Measurements from ENCODE around the gene YARS1.
A peak's percentile ranks its signal among the peaks of the same experiment; 100 is the strongest.
"Not testable (repeated sequence)": the region's sequence is repeated elsewhere in the genome, so short reads cannot be mapped to it uniquely, and the experiment has no call there.

YARS1 gene

GRCh38 chr1:32817815-32818786, 943 bp upstream of the YARS1 start:
- DNase-seq (ENCODE audit: low read depth in 2 of 2) = peak in 1 of 2 experiments; percentile 28

GRCh38 chr1:32816676-32817158, 441 bp downstream of the YARS1 start:
- no peak for DNase-seq (ENCODE audit: low read depth in 2 of 2)

- DNase-seq (ENCODE audit: low read depth in 2 of 2) = no peak
Observed at GRCh38 chr1:32813941-32814739, 3.0 kb downstream of the YARS1 start.

GRCh38 chr1:32811917-32812316, 5.2 kb downstream of the YARS1 start:
- DNase-seq (ENCODE audit: low read depth in 2 of 2) = no peak

- DNase-seq (ENCODE audit: low read depth in 2 of 2) = no peak
Observed at GRCh38 chr1:32811265-32811664, 5.9 kb downstream of the YARS1 start.

- no peak for DNase-seq (ENCODE audit: low read depth in 2 of 2)
Observed at GRCh38 chr1:32810358-32810757, 6.8 kb downstream of the YARS1 start.

GRCh38 chr1:32808580-32808979, 8.6 kb downstream of the YARS1 start:
- DNase-seq (ENCODE audit: low read depth in 2 of 2) = no peak

- no peak for DNase-seq (ENCODE audit: low read depth in 2 of 2)
Observed at GRCh38 chr1:32806910-32807523, 10.1 kb downstream of the YARS1 start.

GRCh38 chr1:32806290-32806689, 10.9 kb downstream of the YARS1 start:
- DNase-seq (ENCODE audit: low read depth in 2 of 2) = no peak

- not testable (repeated sequence) for DNase-seq (ENCODE audit: low read depth in 2 of 2)
Observed at GRCh38 chr1:32804460-32804859, 12.7 kb downstream of the YARS1 start.

- no peak for DNase-seq (ENCODE audit: low read depth in 2 of 2)
Observed at GRCh38 chr1:32801096-32801715, 16.0 kb downstream of the YARS1 start.

- no peak for DNase-seq (ENCODE audit: low read depth in 2 of 2)
Observed at GRCh38 chr1:32798679-32799416, 18.3 kb downstream of the YARS1 start.

- DNase-seq (ENCODE audit: low read depth in 2 of 2) = no peak
Observed at GRCh38 chr1:32798191-32798590, 19.0 kb downstream of the YARS1 start.

GRCh38 chr1:32797456-32797855, 19.7 kb downstream of the YARS1 start:
- DNase-seq (ENCODE audit: low read depth in 2 of 2) = no peak

- DNase-seq (ENCODE audit: low read depth in 2 of 2) = not testable (repeated sequence)
Observed at GRCh38 chr1:32795763-32796162, 21.4 kb downstream of the YARS1 start.

- no peak for DNase-seq (ENCODE audit: low read depth in 2 of 2)
Observed at GRCh38 chr1:32791881-32792280, 25.3 kb downstream of the YARS1 start.

GRCh38 chr1:32789356-32789755, 27.8 kb downstream of the YARS1 start:
- DNase-seq (ENCODE audit: low read depth in 2 of 2) = not testable (repeated sequence)

GRCh38 chr1:32786856-32787255, 30.3 kb downstream of the YARS1 start:
- no peak for DNase-seq (ENCODE audit: low read depth in 2 of 2)

- DNase-seq (ENCODE audit: low read depth in 2 of 2) = no peak
Observed at GRCh38 chr1:32784817-32785216, 32.3 kb downstream of the YARS1 start.

- DNase-seq (ENCODE audit: low read depth in 2 of 2) = no peak
Observed at GRCh38 chr1:32783851-32784250, 33.3 kb downstream of the YARS1 start.

GRCh38 chr1:32782086-32782485, 35.1 kb downstream of the YARS1 start:
- no peak for DNase-seq (ENCODE audit: low read depth in 2 of 2)
